DND-41 (cell line): ENCODE measurements around the gene DUOXA2.

Source experiments
- CTCF ChIP-seq: IDR thresholded peaks from 2 replicates; pipeline ENCODE4 v1.5.1; 2012; ENCODE audit warnings: borderline replicate concordance, low read length, moderate library complexity, mild to moderate bottlenecking; ENCODE audit not compliant: poor library complexity, severe bottlenecking; ENCODE audit errors: extremely low read depth
- EZH2 ChIP-seq: IDR thresholded peaks from 3 replicates; pipeline ENCODE4 v1.6.1; 2012; ENCODE audit warnings: borderline replicate concordance, low read depth, mild to moderate bottlenecking, moderate library complexity, low read length, inconsistent platforms; ENCODE audit not compliant: severe bottlenecking

- TF ChIP-seq CTCF (no peak), EZH2 (no peak)
These were observed 8.5 kb upstream of the DUOXA2 start for GRCh38 chr15:45105586-45105985.
